Mesenchymal stem cell (in vitro differentiated cells and primary cell): Measurements from ENCODE around the gene NGEF.
"Not testable (repeated sequence)": the region's sequence is repeated elsewhere in the genome, so short reads cannot be mapped to it uniquely, and the experiment has no call there.

Experiments used
- DNase-seq: peaks from one replicate; pipeline ENCODE4 v3.0.0-alpha.2; 2013
- H2AFZ ChIP-seq: one replicate; pipeline ENCODE4 v1.6.1; 2013; ENCODE audit warnings: low read depth, mild to moderate bottlenecking, control low read depth, inconsistent platforms, low read length, moderate library complexity
- H2AK5ac ChIP-seq: 2 replicates; pipeline ENCODE4 v1.6.1; 2013; ENCODE audit warnings: low read length, moderate library complexity, mild to moderate bottlenecking, inconsistent platforms; ENCODE audit not compliant: severe bottlenecking
- H2BK120ac ChIP-seq: one replicate; pipeline ENCODE4 v1.6.1; 2013; ENCODE audit warnings: low read depth, mild to moderate bottlenecking, inconsistent platforms, low read length, moderate library complexity
- H2BK12ac ChIP-seq, 2 experiments: one replicate each; pipeline ENCODE4 v1.6.1; 2013; ENCODE audit warnings: inconsistent platforms in 2 of 2, low read length in 2 of 2, mild to moderate bottlenecking in 2 of 2, moderate library complexity in 2 of 2, control low read depth in 1 of 2
- H2BK15ac ChIP-seq: one replicate; pipeline ENCODE4 v1.6.1; 2013; ENCODE audit warnings: mild to moderate bottlenecking, low read depth, inconsistent platforms; ENCODE audit not compliant: poor library complexity, severe bottlenecking
- H2BK5ac ChIP-seq: 2 replicates; pipeline ENCODE4 v1.6.1; 2013; ENCODE audit warnings: low read depth, mild to moderate bottlenecking, low read length, control low read depth, inconsistent platforms; ENCODE audit not compliant: poor library complexity, severe bottlenecking
- H3K14ac ChIP-seq, 2 experiments: one replicate each; pipeline ENCODE4 v1.6.1; 2013; ENCODE audit warnings: inconsistent platforms in 2 of 2, low read length in 2 of 2, control low read depth in 1 of 2, mild to moderate bottlenecking in 1 of 2, moderate library complexity in 1 of 2
- H3K18ac ChIP-seq, 2 experiments: one replicate each; pipeline ENCODE4 v1.6.1; 2013; ENCODE audit warnings: inconsistent platforms in 2 of 2, low read length in 2 of 2, control low read depth in 1 of 2, low read depth in 1 of 2, mild to moderate bottlenecking in 1 of 2
- H3K23ac ChIP-seq, 2 experiments: one replicate each; pipeline ENCODE4 v1.6.1; 2013; ENCODE audit warnings: inconsistent platforms in 2 of 2, low read length in 2 of 2, mild to moderate bottlenecking in 2 of 2, moderate library complexity in 2 of 2, control low read depth in 1 of 2
- H3K27ac ChIP-seq: 2 replicates; pipeline ENCODE4 v1.5.1; 2013; ENCODE audit warnings: mild to moderate bottlenecking, moderate library complexity, low read length, control low read depth, inconsistent platforms; ENCODE audit not compliant: poor library complexity, severe bottlenecking
- H3K27me3 ChIP-seq, 2 experiments: 2 replicates each; pipeline versions ENCODE4 v1.6.1 to v1.7.0; 2013; ENCODE audit warnings: low read length in 2 of 2, mild to moderate bottlenecking in 2 of 2, moderate library complexity in 2 of 2, control low read depth in 1 of 2, inconsistent platforms in 1 of 2; ENCODE audit not compliant: control insufficient read depth in 1 of 2, insufficient read depth in 1 of 2
- H3K36me3 ChIP-seq, 2 experiments: 2 replicates each; pipeline versions ENCODE4 v1.6.1 to v1.7.0; 2013; ENCODE audit warnings: low read length in 2 of 2, control low read depth in 1 of 2, inconsistent platforms in 1 of 2, low read depth in 1 of 2, mild to moderate bottlenecking in 1 of 2; ENCODE audit not compliant: insufficient read depth in 2 of 2, control insufficient read depth in 1 of 2
- H3K4ac ChIP-seq, 2 experiments: one replicate each; pipeline ENCODE4 v1.6.1; 2013; ENCODE audit warnings: inconsistent platforms in 2 of 2, low read length in 2 of 2, mild to moderate bottlenecking in 2 of 2, moderate library complexity in 2 of 2, control low read depth in 1 of 2, low read depth in 1 of 2
- H3K4me1 ChIP-seq: 2 replicates; pipeline ENCODE4 v1.6.1; 2013; ENCODE audit warnings: low read depth, low read length, control low read depth; ENCODE audit not compliant: control insufficient read depth, insufficient read depth
- H3K4me2 ChIP-seq: 2 replicates; pipeline ENCODE4 v1.6.1; 2013; ENCODE audit warnings: low read length, mild to moderate bottlenecking, inconsistent platforms; ENCODE audit not compliant: poor library complexity, severe bottlenecking
- H3K4me3 ChIP-seq, 2 experiments: 2 replicates each; pipeline versions ENCODE4 v1.5.1 to v1.7.0; 2013; ENCODE audit warnings: low read length in 2 of 2, mild to moderate bottlenecking in 2 of 2, control low read depth in 1 of 2, low read depth in 1 of 2; ENCODE audit not compliant: insufficient read depth in 1 of 2
- H3K79me1 ChIP-seq: replicated peaks from 2 replicates; pipeline ENCODE4 v1.6.1; 2013; ENCODE audit warnings: mild to moderate bottlenecking, control low read depth, low read length, inconsistent platforms; ENCODE audit not compliant: poor library complexity, severe bottlenecking
- H3K9ac ChIP-seq: 2 replicates; pipeline ENCODE4 v1.7.0; 2013; ENCODE audit warnings: mild to moderate bottlenecking, low read length, moderate library complexity
- H3K9me3 ChIP-seq: 2 replicates; pipeline ENCODE4 v1.7.0; 2013; ENCODE audit warnings: mild to moderate bottlenecking, low read length; ENCODE audit not compliant: control insufficient read depth
- H4K8ac ChIP-seq: one replicate; pipeline ENCODE4 v1.6.1; 2013; ENCODE audit warnings: inconsistent platforms, mild to moderate bottlenecking, low read length, moderate library complexity
- H4K91ac ChIP-seq: one replicate; pipeline ENCODE4 v1.6.1; 2013; ENCODE audit warnings: mild to moderate bottlenecking, low read length, inconsistent platforms
- WGBS: methylation state at CpG from one replicate; pipeline ENCODE4 v1.1.7; 2013; ENCODE audit warnings: mixed read lengths; 5-methylcytosine and 5-hydroxymethylcytosine counted together

The NGEF gene

GRCh38 chr2:232854082-232854481 is 159.0 kb downstream of the NGEF start:
- H3K27ac ChIP-seq, result no peak overlapping the region
- H3K23ac ChIP-seq, result no peak overlapping the region
- H3K9ac ChIP-seq, result peak overlapping the region; percentile 5
- H3K4me1 ChIP-seq, result peaks cover 18% of the 10 kb centered on the region
- H4K91ac ChIP-seq, result no peak overlapping the region
- H3K14ac ChIP-seq, result no peak overlapping the region
- H3K79me1 ChIP-seq, result peaks cover 10% of the 10 kb centered on the region
- H2BK120ac ChIP-seq, result no peak overlapping the region
- no peak overlapping the region for H3K18ac ChIP-seq
- no peak overlapping the region for H2BK15ac ChIP-seq
- H3K4me2 ChIP-seq, result no peak overlapping the region
- no peak overlapping the region for H2AK5ac ChIP-seq
- H2BK12ac ChIP-seq, result no peak overlapping the region
- H3K4ac ChIP-seq, result no peak overlapping the region
- peaks cover 34 to 68% of the 10 kb centered on the region in 2 experiments for H3K36me3 ChIP-seq
- 0% methylated on average over 3 of the region's 7 CpGs for WGBS
- H4K8ac ChIP-seq, result no peak overlapping the region
- no peaks in the 10 kb centered on the region for H3K27me3 ChIP-seq
- no peak overlapping the region for H2BK5ac ChIP-seq
- H3K9me3 ChIP-seq, result no peaks in the 10 kb centered on the region
- no peak overlapping the region for H3K4me3 ChIP-seq
- H2AFZ ChIP-seq, result no peak overlapping the region
- DNase-seq, result peak; percentile 90

DNA sequence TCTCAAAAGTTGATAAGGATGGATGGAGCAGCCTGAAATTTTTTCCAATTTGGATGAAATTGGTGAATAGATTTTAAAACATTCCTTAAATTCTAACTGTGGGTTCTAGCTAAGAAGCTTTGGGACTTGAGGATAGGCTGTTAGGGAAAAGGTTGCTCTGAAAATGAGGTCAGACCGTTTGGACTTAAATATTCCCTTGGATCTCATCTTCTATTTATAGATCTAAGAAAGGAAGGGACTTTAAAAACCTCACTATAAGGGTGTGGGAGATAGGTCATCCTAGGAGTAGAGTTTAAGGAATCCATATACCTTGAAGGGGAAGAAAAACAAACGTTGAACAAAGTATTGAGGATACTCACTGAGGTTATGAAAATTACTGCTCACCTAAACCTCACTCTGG is 160.4 kb downstream of the NGEF start:
- no peaks in the 10 kb centered on the region for H3K9me3 ChIP-seq
- H3K36me3 ChIP-seq, result peaks cover 32 to 68% of the 10 kb centered on the region in 2 experiments
- no peak overlapping the region for H3K4me2 ChIP-seq
- peaks cover 14% of the 10 kb centered on the region for H3K4me1 ChIP-seq
- no peak overlapping the region for H3K23ac ChIP-seq
- H2BK120ac ChIP-seq, result no peak overlapping the region
- no peak overlapping the region for H3K27ac ChIP-seq
- H2BK5ac ChIP-seq, result no peak overlapping the region
- H2AFZ ChIP-seq, result no peak overlapping the region
- H4K8ac ChIP-seq, result no peak overlapping the region
- H3K4me3 ChIP-seq, result no peak overlapping the region
- H3K9ac ChIP-seq, result peak overlapping the region; percentile 39
- no peak overlapping the region for H3K4ac ChIP-seq
- no peak overlapping the region for H2BK15ac ChIP-seq
- no peak overlapping the region for H3K18ac ChIP-seq
- no peak overlapping the region for H2AK5ac ChIP-seq
- peaks cover 9% of the 10 kb centered on the region for H3K79me1 ChIP-seq
- no peak overlapping the region for H3K14ac ChIP-seq
- H2BK12ac ChIP-seq, result no peak overlapping the region
- H3K27me3 ChIP-seq, result no peaks in the 10 kb centered on the region
- 20% methylated on average over 1 of the region's 2 CpGs for WGBS
- H4K91ac ChIP-seq, result no peak overlapping the region
- DNase-seq, result no peak

DNA sequence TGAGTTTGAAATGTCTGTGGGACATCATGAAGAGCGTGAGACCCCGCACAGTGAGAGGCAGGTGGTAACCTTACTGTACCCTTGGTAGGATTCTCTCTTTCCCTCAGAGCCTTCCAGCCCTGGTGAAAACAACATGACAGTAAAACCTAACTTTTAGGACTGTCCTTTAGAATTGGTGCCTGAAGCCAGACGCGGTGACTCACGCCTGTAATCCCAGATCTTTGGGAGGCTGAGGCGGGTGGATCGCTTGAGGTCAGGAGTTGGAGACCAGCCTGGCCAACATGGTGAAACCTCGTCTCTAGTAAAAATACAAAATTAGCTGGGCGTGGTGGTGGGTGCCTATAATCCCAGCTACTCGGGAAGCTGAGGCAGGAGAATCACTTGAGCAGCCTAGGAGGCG is 161.0 kb downstream of the NGEF start:
- WGBS, result 88% methylated on average over 10 of the region's 11 CpGs
- H2AK5ac ChIP-seq, result not testable (repeated sequence)

GRCh38 chr2:232850039-232850438 is 163.0 kb downstream of the NGEF start:
- Histone ChIP-seq H4K8ac (no peak overlapping the region), H3K4me1 (peaks cover 5% of the 10 kb centered on the region), H4K91ac (no peak overlapping the region), H3K79me1 (peaks cover 8% of the 10 kb centered on the region), H3K23ac (no peak overlapping the region), H3K27me3 (no peaks in the 10 kb centered on the region), H2AFZ (no peak overlapping the region), H2BK5ac (no peak overlapping the region), H3K4me3 (no peak overlapping the region), H3K27ac (no peak overlapping the region), H3K18ac (no peak overlapping the region), H3K4ac (no peak overlapping the region), H3K4me2 (no peak overlapping the region), H2AK5ac (no peak overlapping the region), H2BK120ac (no peak overlapping the region), H3K36me3 (peaks cover 28 to 71% of the 10 kb centered on the region in 2 experiments), H3K9me3 (no peaks in the 10 kb centered on the region), H3K9ac (no peak overlapping the region), H2BK15ac (no peak overlapping the region), H2BK12ac (no peak overlapping the region), H3K14ac (no peak overlapping the region)
- no peak for DNase-seq
- 96% methylated on average over 3 of the region's 3 CpGs for WGBS

More for the DNA sequence above, 161.0 kb downstream of the NGEF start:
- not testable (repeated sequence) for H3K79me1 ChIP-seq, H2BK12ac ChIP-seq, H3K4me2 ChIP-seq, H3K27me3 ChIP-seq, H4K91ac ChIP-seq, H2BK5ac ChIP-seq, H3K18ac ChIP-seq, H2AFZ ChIP-seq, H3K9me3 ChIP-seq, H2BK15ac ChIP-seq, H3K4ac ChIP-seq, H3K27ac ChIP-seq, H2BK120ac ChIP-seq, H4K8ac ChIP-seq, H3K23ac ChIP-seq, H3K14ac ChIP-seq, DNase-seq, H3K9ac ChIP-seq, H3K4me3 ChIP-seq
- Histone ChIP-seq H3K36me3 (peaks cover 35 to 68% of the 10 kb centered on the region in 2 experiments), H3K4me1 (peaks cover 14% of the 10 kb centered on the region)
